ENCODE data around the gene STUM. TPM values are rescaled to one million over a fixed set of nuclear protein-coding genes. Genes with fewer than 3 reads are reported as not detected.
"Not testable (repeated sequence)": the region's sequence is repeated elsewhere in the genome, so short reads cannot be mapped to it uniquely, and the experiment has no call there.

Gene STUM
- total and polyA plus RNA-seq, 12 donors = 0.13 to 0.44 (median 0.24) TPM; not detected in 1

GRCh38 chr1:226608699-226609505 lies 60.3 kb downstream of the STUM start:
- Histone ChIP-seq H3K27ac (no peak overlapping the region), H3K36me3 (replicated peaks in 1 of 2) (no peaks in the 10 kb centered on the region), H3K4me1 (replicated peaks in 1 of 2) (no peaks in the 10 kb centered on the region), H3K4me3 (no peak overlapping the region), H3K9me3 (replicated peaks in 1 of 3) (no peaks in the 10 kb centered on the region), H3K27me3 (peaks cover 6% of the 10 kb centered on the region)
- WGBS, 4 donors = 47 to 58% (median 51%) methylated on average over 17 to 18 of the region's 18 CpGs
- intact Hi-C loops (cut with DNase I) = loop anchor here (5.0 to 10.0 kb wide), 3 partner anchors 62 to 184 kb away; partner anchors contain the start of gene STUM (in 2 of the 2)
- TF ChIP-seq POLR2A (IDR thresholded peaks at IDR 0.05) (no peak), CTCF (IDR thresholded peaks at IDR 0.05) (peak; percentile 52 to 85 (median 75))
- peak; percentile 56 to 81 (median 72) for DNase-seq

- 74 to 85% (median 79%) methylated on average over 6 to 11 of the region's 11 CpGs for WGBS, 4 donors
- H3K4me1 ChIP-seq (replicated peaks in 1 of 2) = no peaks in the 10 kb centered on the region
- TF ChIP-seq POLR2A (IDR thresholded peaks at IDR 0.05) (no peak), CTCF (IDR thresholded peaks at IDR 0.05) (no peak)
- intact Hi-C loops (cut with DNase I) = loop anchor here (5.0 to 10.0 kb wide), 3 partner anchors 63 to 185 kb away; partner anchors contain the start of gene STUM (in 2 of the 2)
- H3K27me3 ChIP-seq = peaks cover 6% of the 10 kb centered on the region
- no peak for DNase-seq
- no peaks in the 10 kb centered on the region for H3K9me3 ChIP-seq (replicated peaks in 1 of 3)
- H3K36me3 ChIP-seq (replicated peaks in 1 of 2) = no peaks in the 10 kb centered on the region
- H3K27ac ChIP-seq = no peak overlapping the region
- H3K4me3 ChIP-seq = no peak overlapping the region
These were observed 61.4 kb downstream of the STUM start for GRCh38 chr1:226609836-226610455.

GRCh38 chr1:226610671-226611070 lies 62.1 kb downstream of the STUM start:
- Histone ChIP-seq H3K4me3 (no peak overlapping the region), H3K9me3 (replicated peaks in 1 of 3) (no peaks in the 10 kb centered on the region), H3K27ac (no peak overlapping the region), H3K27me3 (peaks cover 6% of the 10 kb centered on the region), H3K4me1 (replicated peaks in 1 of 2) (no peaks in the 10 kb centered on the region), H3K36me3 (replicated peaks in 1 of 2) (no peaks in the 10 kb centered on the region)
- TF ChIP-seq POLR2A (IDR thresholded peaks at IDR 0.05) (no peak), CTCF (IDR thresholded peaks at IDR 0.05) (no peak)
- no peak for DNase-seq
- intact Hi-C loops (cut with DNase I) = no loop called here
- WGBS, 4 donors = 79 to 92% (median 83%) methylated on average over 5 to 7 of the region's 7 CpGs

- no peaks in the 10 kb centered on the region for H3K36me3 ChIP-seq (replicated peaks in 1 of 2)
- no peak for TF ChIP-seq POLR2A (IDR thresholded peaks at IDR 0.05)
- TF ChIP-seq CTCF (IDR thresholded peaks at IDR 0.05) = no peak
- no peak overlapping the region for H3K27ac ChIP-seq
- intact Hi-C loops (cut with DNase I) = no loop called here
- no peaks in the 10 kb centered on the region for H3K9me3 ChIP-seq (replicated peaks in 1 of 3)
- 62 to 67% (median 62%) methylated on average over 5 to 8 of the region's 8 CpGs for WGBS, 4 donors
- H3K4me1 ChIP-seq (replicated peaks in 1 of 2) = no peaks in the 10 kb centered on the region
- DNase-seq = no peak
- no peak overlapping the region for H3K4me3 ChIP-seq
- H3K27me3 ChIP-seq = peaks cover 6% of the 10 kb centered on the region
These were observed 62.7 kb downstream of the STUM start for GRCh38 chr1:226611301-226611700.

GRCh38 chr1:226611980-226612379 lies 63.4 kb downstream of the STUM start:
- H3K36me3 ChIP-seq (replicated peaks in 1 of 2); DNase-seq; H3K27ac ChIP-seq; H3K4me3 ChIP-seq; intact Hi-C loops (cut with DNase I); H3K27me3 ChIP-seq; H3K4me1 ChIP-seq (replicated peaks in 1 of 2); H3K9me3 ChIP-seq (replicated peaks in 1 of 3): not testable (repeated sequence)
- 68 to 84% (median 79%) methylated on average over 6 of the region's 6 CpGs for WGBS, 4 donors

Measured in adrenal gland (tissue), 12 donors.